Chondrocyte (in vitro differentiated cells): Measurements from ENCODE around the gene DCAF12L2. TPM values are rescaled to one million over a fixed set of nuclear protein-coding genes. Genes with fewer than 3 reads are reported as not detected.
A peak's percentile ranks its signal among the peaks of the same experiment; 100 is the strongest.
"Not testable (repeated sequence)": the region's sequence is repeated elsewhere in the genome, so short reads cannot be mapped to it uniquely, and the experiment has no call there.

Experiments used
- DNase-seq: peaks from one replicate; pipeline ENCODE4 v3.0.0; 2021; ENCODE audit warnings: mixed read lengths, low spot score
- H3K27ac Mint-ChIP-seq: one replicate; pipeline ENCODE4 v1.8.0; 2021; ENCODE audit warnings: mild to moderate bottlenecking, moderate library complexity, mixed read lengths; ENCODE audit not compliant: unreplicated experiment
- H3K27me3 Mint-ChIP-seq: 2 replicates; pipeline ENCODE4 v1.8.0; 2021; ENCODE audit warnings: low read depth, mixed read lengths
- H3K36me3 Mint-ChIP-seq: 2 replicates; pipeline ENCODE4 v1.8.0; 2021; ENCODE audit warnings: low read depth, mixed read lengths
- H3K4me1 Mint-ChIP-seq: 2 replicates; pipeline ENCODE4 v1.8.0; 2021; ENCODE audit warnings: low read depth, mild to moderate bottlenecking, mixed read lengths
- H3K4me3 Mint-ChIP-seq: one replicate; pipeline ENCODE4 v1.8.0; 2021; ENCODE audit warnings: mild to moderate bottlenecking, moderate library complexity, mixed read lengths; ENCODE audit not compliant: unreplicated experiment
- H3K9me3 Mint-ChIP-seq: 2 replicates; pipeline ENCODE4 v1.8.0; 2021; ENCODE audit warnings: low read depth, mixed read lengths
- CTCF ChIP-seq: fragments of 200-600 bp; sonication (generic); IDR thresholded peaks from 2 replicates; pipeline ENCODE4 v1.5.0; 2021; ENCODE audit warnings: antibody characterized with exemption, mild to moderate bottlenecking, moderate library complexity
- long read RNA-seq: library from polyadenylated mRNA; stranded (forward); transcript quantifications from one replicate; pipeline ENCODE4 v2.0.0, GENCODE V29; 2021
- total RNA-seq: library from RNA; stranded (reverse); gene quantifications from 3 replicates; pipeline ENCODE4 v1.2.1, GENCODE V29; 2021

DCAF12L2 gene
- total RNA-seq: 0.19 TPM in 1 of 3 replicates, not detected in the others
- long read RNA-seq, partial matches to known transcripts: 0 of 1 reads
- long read RNA-seq, other reads (novel, unspliced or antisense): 0 of 1 reads

DNA sequence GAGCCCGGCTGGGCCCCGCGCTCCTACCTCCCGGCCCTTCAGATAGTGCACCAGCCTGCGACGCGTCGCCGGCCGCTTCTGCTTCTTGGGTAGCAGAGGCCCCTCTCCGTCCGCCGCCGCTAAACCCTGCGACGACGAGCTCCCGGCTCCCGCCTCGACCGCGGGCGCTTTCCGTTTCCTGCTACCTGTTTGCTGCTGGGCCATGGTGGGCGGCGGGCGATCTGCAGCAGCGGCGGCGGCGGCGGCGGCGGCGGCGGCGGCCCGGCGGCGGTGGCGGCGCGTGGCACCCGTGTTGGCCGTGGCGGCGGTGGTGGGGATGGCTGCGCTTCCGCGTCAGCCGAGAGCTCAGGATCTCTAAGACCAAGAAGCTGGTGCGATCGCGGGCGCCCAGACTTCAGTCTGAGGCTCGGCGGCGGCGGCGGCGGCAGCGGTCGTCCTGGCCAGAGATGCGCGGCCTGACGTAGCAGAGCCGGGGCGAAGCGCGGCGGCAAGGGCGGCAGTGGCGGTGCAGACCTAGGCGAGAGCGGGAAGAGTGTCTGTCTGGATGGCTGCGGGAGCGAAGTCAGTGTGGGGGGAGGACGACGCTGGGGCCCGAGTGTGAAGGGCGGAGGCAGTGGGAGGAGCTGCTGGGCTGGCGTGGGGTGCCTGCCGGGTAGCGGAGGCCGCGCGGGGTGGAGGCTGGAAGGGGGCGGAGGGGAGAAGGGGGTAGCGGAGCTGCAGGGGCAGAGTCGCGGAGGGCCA is at the start of gene DCAF12L2:
Gene DCAF12L2, minus strand, starts transcription at position 569 of the 741 bp plus-strand sequence. Its CDS starts 365 bp downstream, at position 204.
- no peak for TF ChIP-seq CTCF
- H3K4me3 Mint-ChIP-seq: peak within 1 kb of the TSS; percentile 65

GRCh38 chrX:126190888-126191287 is 24.8 kb upstream of the DCAF12L2 start:
- not testable (repeated sequence) for H3K27ac Mint-ChIP-seq, DNase-seq, H3K27me3 Mint-ChIP-seq, H3K36me3 Mint-ChIP-seq, H3K4me3 Mint-ChIP-seq, H3K4me1 Mint-ChIP-seq
- peaks cover 19% of the 10 kb centered on the region for H3K9me3 Mint-ChIP-seq

More for the DNA sequence above, at the start of gene DCAF12L2:
- H3K4me1 Mint-ChIP-seq: no peaks in the 10 kb centered on the region
- DNase-seq: peak; percentile 75
- no peak within 1 kb of the TSS for H3K27ac Mint-ChIP-seq
- no peaks in the 10 kb centered on the region for H3K36me3 Mint-ChIP-seq
- peaks cover 9% of the 10 kb centered on the region for H3K9me3 Mint-ChIP-seq
- peaks cover 2% of the 10 kb centered on the region for H3K27me3 Mint-ChIP-seq

- TF ChIP-seq CTCF: no peak
Observed at GRCh38 chrX:126177133-126177840, 11.2 kb upstream of the DCAF12L2 start.

DNA sequence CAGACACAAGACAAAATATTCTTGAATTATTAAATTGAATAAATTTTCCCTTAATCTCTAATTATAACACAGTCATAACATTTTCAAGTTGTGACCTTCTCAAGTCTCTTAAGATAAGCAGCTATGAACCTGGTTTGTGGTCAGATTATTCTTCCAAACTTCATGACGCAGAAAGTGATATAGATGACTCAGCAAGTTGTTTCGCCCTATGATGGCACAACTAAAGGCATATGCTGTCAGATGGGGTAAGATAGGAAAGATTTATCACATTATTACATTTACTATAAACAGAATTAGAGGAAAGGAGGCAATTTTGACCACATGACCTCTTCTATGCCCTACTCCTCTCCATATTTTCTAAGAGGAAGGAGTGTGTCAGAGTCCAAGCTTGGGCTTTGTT is 4.6 kb upstream of the DCAF12L2 start:
- Mint-ChIP-seq H3K36me3 (no peaks in the 10 kb centered on the region), H3K4me1 (no peaks in the 10 kb centered on the region), H3K4me3 (no peak overlapping the region), H3K27ac (no peak overlapping the region), H3K9me3 (peaks cover 8% of the 10 kb centered on the region), H3K27me3 (peaks cover 2% of the 10 kb centered on the region)
- no peak for DNase-seq
- no peak for TF ChIP-seq CTCF

More at GRCh38 chrX:126177133-126177840, 11.2 kb upstream of the DCAF12L2 start:
- Mint-ChIP-seq H3K4me3 (no peak overlapping the region), H3K9me3 (peaks cover 12% of the 10 kb centered on the region), H3K27me3 (no peaks in the 10 kb centered on the region), H3K36me3 (no peaks in the 10 kb centered on the region), H3K4me1 (no peaks in the 10 kb centered on the region), H3K27ac (no peak overlapping the region)
- DNase-seq: no peak

- Mint-ChIP-seq H3K9me3 (peaks cover 9% of the 10 kb centered on the region), H3K4me3 (no peak overlapping the region), H3K4me1 (no peaks in the 10 kb centered on the region), H3K27ac (no peak overlapping the region), H3K27me3 (peaks cover 2% of the 10 kb centered on the region), H3K36me3 (no peaks in the 10 kb centered on the region)
- no peak for DNase-seq
- TF ChIP-seq CTCF: no peak
Observed at GRCh38 chrX:126167560-126167959, 1.5 kb upstream of the DCAF12L2 start.
